Islet of Langerhans (tissue), 1 donor: ENCODE measurements around the gene PPP1R12B.
"Not testable (repeated sequence)": the region's sequence is repeated elsewhere in the genome, so short reads cannot be mapped to it uniquely, and the experiment has no call there.

Experiments used
- FAIRE-seq: peaks from one replicate; lab custom pipeline; 2011; peaks lifted over from hg19 to GRCh38; lab: Jason Lieb, UNC

Gene PPP1R12B

GRCh38 chr1:202561726-202562443, 213.4 kb downstream of the PPP1R12B start:
- FAIRE-seq, result no peak

- FAIRE-seq, result no peak
Measured at GRCh38 chr1:202562444-202563060, 214.1 kb downstream of the PPP1R12B start.

GRCh38 chr1:202563818-202564217, 215.3 kb downstream of the PPP1R12B start:
- FAIRE-seq, result no peak

GRCh38 chr1:202564958-202565495, 216.5 kb downstream of the PPP1R12B start:
- no peak for FAIRE-seq

GRCh38 chr1:202565890-202566602, 217.5 kb downstream of the PPP1R12B start:
- no peak for FAIRE-seq

- no peak for FAIRE-seq
Measured at GRCh38 chr1:202567738-202568137, 219.2 kb downstream of the PPP1R12B start.

- FAIRE-seq, result no peak
Measured at GRCh38 chr1:202568410-202568809, 219.9 kb downstream of the PPP1R12B start.

GRCh38 chr1:202568826-202569225, 220.3 kb downstream of the PPP1R12B start:
- no peak for FAIRE-seq

- no peak for FAIRE-seq
Measured at GRCh38 chr1:202569393-202570322, 221.2 kb downstream of the PPP1R12B start.

GRCh38 chr1:202571719-202572339, 223.3 kb downstream of the PPP1R12B start:
- no peak for FAIRE-seq

GRCh38 chr1:202572867-202573266, 224.4 kb downstream of the PPP1R12B start:
- no peak for FAIRE-seq

- no peak for FAIRE-seq
Measured at GRCh38 chr1:202575918-202576653, 227.6 kb downstream of the PPP1R12B start.

- FAIRE-seq, result no peak
Measured at GRCh38 chr1:202576816-202577215, 228.3 kb downstream of the PPP1R12B start.

GRCh38 chr1:202577381-202577780, 228.9 kb downstream of the PPP1R12B start:
- FAIRE-seq, result no peak

GRCh38 chr1:202578001-202578504, 229.6 kb downstream of the PPP1R12B start:
- FAIRE-seq, result no peak

GRCh38 chr1:202578565-202578964, 230.1 kb downstream of the PPP1R12B start:
- no peak for FAIRE-seq

GRCh38 chr1:202579806-202580205, 231.3 kb downstream of the PPP1R12B start:
- FAIRE-seq, result no peak

- FAIRE-seq, result no peak
Measured at GRCh38 chr1:202580619-202581018, 232.1 kb downstream of the PPP1R12B start.

- FAIRE-seq, result not testable (repeated sequence)
Measured at GRCh38 chr1:202582350-202582749, 233.9 kb downstream of the PPP1R12B start.
